HL-60 (cell line): ENCODE results near the gene TTN.

Experiments
- DNase-seq, 2 experiments: peaks; one replicate each; pipeline ENCODE4 v3.0.0-alpha.2; 2010 to 2020; ENCODE audit warnings: low read depth in 1 of 2, low spot score in 1 of 2
- H3K27ac ChIP-seq: fragments of 250-450 bp; sonication (Bioruptor Pico); replicated peaks from 2 replicates; pipeline ENCODE4 v1.5.1; 2020; ENCODE audit warnings: mild to moderate bottlenecking, moderate library complexity
- H3K27me3 ChIP-seq: fragments of 250-450 bp; sonication (Bioruptor Pico); 2 replicates; pipeline ENCODE4 v1.5.1; 2021; ENCODE audit warnings: mild to moderate bottlenecking, moderate library complexity; ENCODE audit not compliant: insufficient read depth, poor library complexity, severe bottlenecking
- H3K4me3 ChIP-seq: replicated peaks from 2 replicates; pipeline ENCODE4 v1.5.1; 2011; ENCODE audit warnings: mild to moderate bottlenecking, control low read depth, low read length; ENCODE audit not compliant: insufficient read depth
- CTCF ChIP-seq: IDR thresholded peaks from one replicate; pipeline ENCODE4 v1.5.1; 2011; ENCODE audit warnings: low read length, control low read depth, inconsistent platforms; ENCODE audit not compliant: insufficient read depth
- GABPA ChIP-seq: IDR thresholded peaks from 2 replicates; pipeline ENCODE4 v1.6.1; 2012; ENCODE audit warnings: low read depth
- POLR2AphosphoS5 ChIP-seq: IDR thresholded peaks from 2 replicates; pipeline ENCODE4 v1.6.1; 2012; ENCODE audit warnings: low read depth
- SPI1 ChIP-seq: IDR thresholded peaks from 2 replicates; pipeline ENCODE4 v1.6.1; 2012; ENCODE audit warnings: low read depth, mild to moderate bottlenecking, borderline replicate concordance
- TF ChIP-seq, protein P1 (sequence below): IDR thresholded peaks from 2 replicates; pipeline ENCODE4 v1.6.1; 2012; ENCODE audit warnings: low read depth; ENCODE audit not compliant: insufficient replicate concordance

TTN gene

GRCh38 chr2:178499640-178500039 is 307.6 kb downstream of the TTN start:
- Histone ChIP-seq H3K4me3 (no peak overlapping the region), H3K27me3 (no peaks in the 10 kb centered on the region), H3K27ac (no peak overlapping the region)
- TF ChIP-seq, protein P1, sequence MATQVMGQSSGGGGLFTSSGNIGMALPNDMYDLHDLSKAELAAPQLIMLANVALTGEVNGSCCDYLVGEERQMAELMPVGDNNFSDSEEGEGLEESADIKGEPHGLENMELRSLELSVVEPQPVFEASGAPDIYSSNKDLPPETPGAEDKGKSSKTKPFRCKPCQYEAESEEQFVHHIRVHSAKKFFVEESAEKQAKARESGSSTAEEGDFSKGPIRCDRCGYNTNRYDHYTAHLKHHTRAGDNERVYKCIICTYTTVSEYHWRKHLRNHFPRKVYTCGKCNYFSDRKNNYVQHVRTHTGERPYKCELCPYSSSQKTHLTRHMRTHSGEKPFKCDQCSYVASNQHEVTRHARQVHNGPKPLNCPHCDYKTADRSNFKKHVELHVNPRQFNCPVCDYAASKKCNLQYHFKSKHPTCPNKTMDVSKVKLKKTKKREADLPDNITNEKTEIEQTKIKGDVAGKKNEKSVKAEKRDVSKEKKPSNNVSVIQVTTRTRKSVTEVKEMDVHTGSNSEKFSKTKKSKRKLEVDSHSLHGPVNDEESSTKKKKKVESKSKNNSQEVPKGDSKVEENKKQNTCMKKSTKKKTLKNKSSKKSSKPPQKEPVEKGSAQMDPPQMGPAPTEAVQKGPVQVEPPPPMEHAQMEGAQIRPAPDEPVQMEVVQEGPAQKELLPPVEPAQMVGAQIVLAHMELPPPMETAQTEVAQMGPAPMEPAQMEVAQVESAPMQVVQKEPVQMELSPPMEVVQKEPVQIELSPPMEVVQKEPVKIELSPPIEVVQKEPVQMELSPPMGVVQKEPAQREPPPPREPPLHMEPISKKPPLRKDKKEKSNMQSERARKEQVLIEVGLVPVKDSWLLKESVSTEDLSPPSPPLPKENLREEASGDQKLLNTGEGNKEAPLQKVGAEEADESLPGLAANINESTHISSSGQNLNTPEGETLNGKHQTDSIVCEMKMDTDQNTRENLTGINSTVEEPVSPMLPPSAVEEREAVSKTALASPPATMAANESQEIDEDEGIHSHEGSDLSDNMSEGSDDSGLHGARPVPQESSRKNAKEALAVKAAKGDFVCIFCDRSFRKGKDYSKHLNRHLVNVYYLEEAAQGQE, result no peak
- no peak for TF ChIP-seq GABPA
- no peak for TF ChIP-seq POLR2AphosphoS5
- no peak for TF ChIP-seq SPI1
- TF ChIP-seq CTCF, result no peak
- DNase-seq, result no peak

- no peak overlapping the region for H3K4me3 ChIP-seq
- no peaks in the 10 kb centered on the region for H3K27me3 ChIP-seq
- DNase-seq, result no peak
- H3K27ac ChIP-seq, result no peak overlapping the region
- TF ChIP-seq, protein P1, result no peak
- TF ChIP-seq POLR2AphosphoS5 (no peak), GABPA (no peak), SPI1 (no peak), CTCF (no peak)
Measured at GRCh38 chr2:178498137-178498536, 309.1 kb downstream of the TTN start.

DNA sequence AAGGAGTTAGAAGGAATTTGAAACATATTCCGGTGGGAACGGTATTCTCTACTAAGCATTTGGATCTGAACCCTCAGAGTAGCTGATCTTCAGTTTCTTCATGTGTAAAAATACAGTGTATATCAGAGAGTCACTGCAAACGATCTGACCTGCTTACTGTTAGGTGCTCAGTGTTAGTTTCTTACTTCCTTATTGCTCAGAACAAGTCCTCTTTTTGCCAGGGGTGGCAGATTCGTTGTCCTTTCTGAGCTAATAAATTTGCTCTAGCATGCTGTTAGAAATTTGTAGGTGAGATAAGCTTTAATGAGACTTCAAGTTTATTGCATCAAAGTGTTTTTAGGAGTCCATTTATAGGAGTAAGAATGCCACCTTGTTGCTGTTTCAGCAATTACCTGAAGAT is 311.2 kb downstream of the TTN start:
- Histone ChIP-seq H3K27ac (no peak overlapping the region), H3K27me3 (no peaks in the 10 kb centered on the region), H3K4me3 (no peak overlapping the region)
- TF ChIP-seq CTCF, result no peak
- no peak for DNase-seq

DNA sequence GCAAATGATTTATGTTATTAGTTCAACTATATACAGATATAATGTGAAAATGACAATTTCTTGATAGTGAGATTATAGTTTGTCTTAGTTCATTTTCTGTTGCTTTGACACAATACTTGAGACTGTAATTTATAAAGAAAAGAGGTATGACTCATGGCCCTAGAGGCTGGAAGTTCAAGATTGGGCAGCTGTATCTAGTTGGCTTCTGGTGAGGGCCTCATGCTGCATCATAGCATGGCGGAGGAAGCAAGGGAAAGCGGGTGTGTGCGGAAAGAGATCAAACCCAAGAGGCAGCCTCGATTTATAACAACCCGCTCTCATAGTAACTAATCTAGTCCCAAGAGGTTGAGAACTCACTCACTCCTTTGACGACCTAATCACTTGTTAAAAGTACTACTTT is 315.6 kb downstream of the TTN start:
- no peak for DNase-seq
- H3K27ac ChIP-seq, result no peak overlapping the region
- no peak overlapping the region for H3K4me3 ChIP-seq
- H3K27me3 ChIP-seq, result no peaks in the 10 kb centered on the region
- no peak for TF ChIP-seq GABPA
- no peak for TF ChIP-seq SPI1
- no peak for TF ChIP-seq POLR2AphosphoS5
- TF ChIP-seq, protein P1, result no peak
- no peak for TF ChIP-seq CTCF
